Measurements from ENCODE around the gene MUCL1.
"Not testable (repeated sequence)": the region's sequence is repeated elsewhere in the genome, so short reads cannot be mapped to it uniquely, and the experiment has no call there.

The MUCL1 gene

GRCh38 chr12:54853933-54854538, at the start of gene MUCL1:
MUCL1 (plus strand) TSS chr12:54854516; CDS start chr12:54854583, 67 bp downstream.
- peak; percentile 15 to 48 (median 24) for DNase-seq

- no peak for DNase-seq
Observed at GRCh38 chr12:54821676-54822075, 32.6 kb upstream of the MUCL1 start.

GRCh38 chr12:54824402-54824801, 29.9 kb upstream of the MUCL1 start:
- no peak for DNase-seq

GRCh38 chr12:54829511-54829910, 24.8 kb upstream of the MUCL1 start:
- no peak for DNase-seq

- DNase-seq, result no peak
Observed at GRCh38 chr12:54830199-54830598, 24.1 kb upstream of the MUCL1 start.

GRCh38 chr12:54831631-54832030, 22.7 kb upstream of the MUCL1 start:
- DNase-seq, result no peak

- no peak for DNase-seq
Observed at GRCh38 chr12:54840244-54840865, 14.0 kb upstream of the MUCL1 start.

GRCh38 chr12:54857406-54857805, 3.1 kb downstream of the MUCL1 start:
- no peak for DNase-seq

GRCh38 chr12:54858562-54858961, 4.2 kb downstream of the MUCL1 start:
- DNase-seq, result no peak

GRCh38 chr12:54859502-54859901, 5.2 kb downstream of the MUCL1 start:
- DNase-seq, result no peak

- no peak for DNase-seq
Observed at GRCh38 chr12:54861927-54862326, 7.6 kb downstream of the MUCL1 start.

GRCh38 chr12:54863948-54864618, 9.8 kb downstream of the MUCL1 start:
- no peak for DNase-seq

GRCh38 chr12:54865683-54866324, 11.5 kb downstream of the MUCL1 start:
- no peak for DNase-seq

GRCh38 chr12:54868690-54869089, 14.4 kb downstream of the MUCL1 start:
- DNase-seq, result no peak

- DNase-seq, result no peak
Observed at GRCh38 chr12:54870048-54870447, 15.7 kb downstream of the MUCL1 start.

GRCh38 chr12:54870617-54871016, 16.3 kb downstream of the MUCL1 start:
- no peak for DNase-seq

GRCh38 chr12:54879150-54879549, 24.8 kb downstream of the MUCL1 start:
- DNase-seq, result no peak

GRCh38 chr12:54879579-54879978, 25.3 kb downstream of the MUCL1 start:
- DNase-seq, result no peak

GRCh38 chr12:54882079-54882478, 27.8 kb downstream of the MUCL1 start:
- DNase-seq, result no peak

GRCh38 chr12:54882597-54882996, 28.3 kb downstream of the MUCL1 start:
- not testable (repeated sequence) for DNase-seq

- not testable (repeated sequence) for DNase-seq
Observed at GRCh38 chr12:54888428-54888827, 34.1 kb downstream of the MUCL1 start.

- DNase-seq, result no peak
Observed at GRCh38 chr12:54890339-54890738, 36.0 kb downstream of the MUCL1 start.

GRCh38 chr12:54891717-54892478, 37.6 kb downstream of the MUCL1 start:
- DNase-seq, result no peak

Data from activated naive CD4-positive, alpha-beta T cell (primary cell).